SH-SY5Y (cell line): ENCODE measurements around the gene TRH.

ENCODE experiments used
- GATA2 ChIP-seq: IDR thresholded peaks from 2 replicates; pipeline ENCODE4 v1.6.1; 2011; ENCODE audit warnings: mild to moderate bottlenecking, low read depth, low read length
- GATA3 ChIP-seq: IDR thresholded peaks from 2 replicates; pipeline ENCODE4 v1.6.1; 2011; ENCODE audit warnings: low read depth, mild to moderate bottlenecking, low read length, moderate library complexity

The TRH gene

GRCh38 chr3:129974564-129974832, at the start of gene TRH:
TSS of gene TRH (plus strand) at chr3:129974720. CDS start at chr3:129975817, 1,097 bp downstream.
- TF ChIP-seq GATA2 (no peak), GATA3 (no peak)

- TF ChIP-seq GATA3 = no peak
- no peak for TF ChIP-seq GATA2
These were observed 47.4 kb upstream of the TRH start for GRCh38 chr3:129927072-129927471.

- TF ChIP-seq GATA3 = no peak
- no peak for TF ChIP-seq GATA2
These were observed 45.1 kb upstream of the TRH start for GRCh38 chr3:129929383-129929782.

- TF ChIP-seq GATA3 = no peak
These were observed 41.0 kb upstream of the TRH start for GRCh38 chr3:129933471-129933870.

- TF ChIP-seq GATA2 = no peak
- no peak for TF ChIP-seq GATA3
These were observed 40.0 kb upstream of the TRH start for GRCh38 chr3:129934234-129935123.

GRCh38 chr3:129936757-129937156, 37.8 kb upstream of the TRH start:
- no peak for TF ChIP-seq GATA3
- no peak for TF ChIP-seq GATA2

- TF ChIP-seq GATA3 (no peak), GATA2 (no peak)
These were observed 36.8 kb upstream of the TRH start for GRCh38 chr3:129937717-129938116.

GRCh38 chr3:129938140-129938930, 36.2 kb upstream of the TRH start:
- TF ChIP-seq GATA2 (no peak), GATA3 (no peak)

- TF ChIP-seq GATA2 (no peak), GATA3 (no peak)
These were observed 34.4 kb upstream of the TRH start for GRCh38 chr3:129940086-129940485.

GRCh38 chr3:129942296-129942695, 32.2 kb upstream of the TRH start:
- no peak for TF ChIP-seq GATA3
- no peak for TF ChIP-seq GATA2

- TF ChIP-seq GATA3 (no peak), GATA2 (no peak)
These were observed 31.5 kb upstream of the TRH start for GRCh38 chr3:129943020-129943419.

GRCh38 chr3:129944709-129945108, 29.8 kb upstream of the TRH start:
- TF ChIP-seq GATA3 (no peak), GATA2 (no peak)

- no peak for TF ChIP-seq GATA2
- TF ChIP-seq GATA3 = no peak
These were observed 26.8 kb upstream of the TRH start for GRCh38 chr3:129947538-129948240.

GRCh38 chr3:129950318-129951046, 24.0 kb upstream of the TRH start:
- TF ChIP-seq GATA3 (no peak), GATA2 (no peak)
